NCI-H187 (cell line): ENCODE data around the gene PCNX2.
A peak's percentile ranks its signal among the peaks of the same experiment; 100 is the strongest.

Experiments used
- DNase-seq, 2 experiments: peaks; one replicate each; lab custom pipeline; 2025; lab: John Stamatoyannopoulos, UW

PCNX2 gene

GRCh38 chr1:232962761-232963745 lies 332.5 kb downstream of the PCNX2 start:
- no peak for DNase-seq

DNA sequence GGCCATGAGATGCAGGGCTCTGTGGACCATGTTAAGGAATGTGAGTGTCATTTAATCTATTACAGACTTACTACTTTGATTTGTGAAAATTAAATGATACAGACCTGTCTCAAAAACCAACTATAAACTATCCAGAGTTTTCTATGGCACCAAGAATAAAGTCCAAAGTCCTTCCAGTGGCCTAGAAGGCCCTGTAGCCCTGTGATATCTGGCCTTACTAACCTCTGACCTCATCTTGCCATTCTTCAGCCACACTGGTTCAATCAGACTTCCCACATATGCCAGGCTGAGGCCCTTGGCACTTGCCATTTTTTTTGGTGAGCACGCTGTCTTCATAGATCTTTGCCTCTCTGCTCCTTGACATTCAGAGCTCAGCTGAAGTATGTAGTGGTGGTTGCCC lies 337.5 kb downstream of the PCNX2 start:
- DNase-seq = no peak

GRCh38 chr1:232956081-232956480 lies 339.4 kb downstream of the PCNX2 start:
- DNase-seq = no peak

GRCh38 chr1:232954594-232955365 lies 340.7 kb downstream of the PCNX2 start:
- DNase-seq = no peak

GRCh38 chr1:232952514-232953499 lies 342.7 kb downstream of the PCNX2 start:
- DNase-seq = peak in 1 of 2 experiments; percentile 9

GRCh38 chr1:232951605-232952004 lies 343.9 kb downstream of the PCNX2 start:
- no peak for DNase-seq

DNA sequence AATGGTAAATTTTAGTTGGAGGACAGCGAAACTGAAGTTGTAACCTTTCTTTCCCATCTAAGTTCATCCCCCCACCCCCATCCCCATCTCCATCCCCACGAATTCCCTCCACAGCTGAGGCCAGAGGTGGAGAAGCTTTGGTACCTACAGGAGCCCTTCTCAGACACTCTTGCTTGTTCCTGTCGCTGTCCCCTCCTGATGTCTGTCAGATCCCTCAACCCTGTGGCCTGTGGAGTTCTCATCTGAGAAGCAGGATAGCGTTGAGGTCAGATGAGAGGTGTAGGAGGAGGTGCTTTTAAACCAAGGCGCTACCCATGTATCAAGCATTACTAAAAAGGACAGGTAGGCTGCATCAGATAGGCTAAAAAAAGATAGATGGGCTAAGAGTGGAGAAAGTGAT lies 344.3 kb downstream of the PCNX2 start:
- no peak for DNase-seq

DNA sequence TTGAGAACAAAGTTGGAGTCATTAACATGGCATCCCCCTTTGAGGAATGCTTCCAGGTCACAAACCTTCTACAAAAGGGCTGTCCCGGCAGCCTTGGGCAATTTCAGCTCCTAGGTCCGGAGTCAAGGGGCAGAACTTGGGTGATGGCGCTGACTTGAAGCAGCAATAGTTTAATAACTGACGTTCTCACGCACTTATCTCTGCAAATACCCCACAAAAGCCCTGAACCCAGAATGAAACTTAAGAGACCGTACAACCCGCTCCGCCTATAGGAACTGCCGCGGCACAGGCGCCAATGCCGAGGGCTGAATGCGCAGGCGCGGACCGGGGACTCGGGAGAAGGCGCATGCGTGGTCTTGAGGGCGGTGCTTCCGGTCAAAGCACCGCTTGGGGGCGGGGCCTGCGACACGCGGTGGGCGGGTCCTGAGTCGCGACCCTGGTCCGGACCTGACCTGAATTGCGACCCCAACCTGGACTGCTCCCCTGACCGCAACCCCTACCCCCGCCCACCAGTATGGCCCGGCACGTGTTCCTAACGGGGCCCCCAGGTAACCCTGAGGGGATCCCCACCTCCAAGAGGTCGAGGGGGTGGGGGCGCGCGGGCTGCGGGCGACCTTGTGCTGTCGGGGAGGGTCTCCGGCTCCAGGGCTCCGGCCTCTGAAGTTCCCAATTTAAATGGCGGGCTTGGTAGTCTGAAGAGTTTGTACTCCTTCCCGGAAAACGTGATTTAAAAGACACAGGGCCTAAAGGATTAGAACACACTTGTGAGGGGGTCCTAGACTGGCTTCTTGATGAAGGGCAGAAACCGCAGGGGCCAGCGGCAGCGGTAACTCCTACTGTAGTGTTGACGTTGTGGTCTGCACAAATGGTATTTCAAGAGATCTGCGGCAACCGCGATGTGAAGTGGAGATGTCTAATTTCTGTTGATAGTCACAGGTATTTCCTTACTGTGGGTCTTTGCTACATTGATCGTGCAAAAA lies 345.0 kb downstream of the PCNX2 start, which contains the start of gene NTPCR:
NTPCR (plus strand) TSS at position 415 of the 980 bp plus-strand sequence; CDS start at position 515, 100 bp downstream.
- DNase-seq = peak; percentile 70 to 84

GRCh38 chr1:232949636-232950196 lies 345.8 kb downstream of the PCNX2 start:
- DNase-seq = no peak

GRCh38 chr1:232944347-232944746 lies 351.2 kb downstream of the PCNX2 start:
- DNase-seq = no peak

GRCh38 chr1:232943679-232944252 lies 351.8 kb downstream of the PCNX2 start:
- DNase-seq = no peak

GRCh38 chr1:232942413-232943294 lies 352.9 kb downstream of the PCNX2 start:
- no peak for DNase-seq

DNA sequence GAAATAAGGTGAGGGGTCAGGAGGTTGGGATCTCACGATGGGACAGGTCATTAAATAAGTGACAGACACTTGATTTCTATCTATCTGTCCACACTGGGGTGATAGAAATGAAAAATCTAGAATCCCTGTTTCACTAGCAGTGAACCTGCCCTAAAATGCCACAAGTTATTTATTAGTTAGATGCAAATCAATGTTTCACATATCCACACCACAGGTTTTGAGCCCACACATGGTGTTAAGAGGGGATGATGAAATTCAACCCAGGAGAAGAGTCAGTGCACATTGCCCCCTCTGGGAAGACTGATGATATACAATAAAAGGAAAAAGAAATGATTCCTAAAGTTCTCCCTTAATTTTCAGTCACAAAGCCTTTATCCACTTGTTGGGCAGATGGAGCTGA lies 355.3 kb downstream of the PCNX2 start:
- no peak for DNase-seq

DNA sequence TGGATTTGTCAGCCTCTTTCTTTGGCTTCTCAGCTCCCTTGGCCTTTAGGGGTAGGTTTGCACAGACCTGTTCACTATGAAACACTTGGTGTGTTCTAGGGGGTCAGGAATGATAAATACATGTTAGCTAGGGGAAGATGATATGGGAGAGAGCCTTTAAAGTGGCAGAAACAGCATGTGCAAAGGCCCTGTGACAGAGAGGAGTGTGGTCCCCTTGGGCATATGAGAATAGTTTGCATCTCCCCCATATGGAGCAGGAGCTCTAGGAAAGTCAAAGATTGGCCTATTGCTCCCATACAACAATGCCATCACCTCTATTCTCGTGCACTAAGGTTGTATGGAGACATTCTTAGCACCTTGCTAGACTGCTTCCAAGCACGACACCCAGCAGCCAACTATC lies 355.8 kb downstream of the PCNX2 start:
- DNase-seq = no peak

GRCh38 chr1:232938926-232939325 lies 356.6 kb downstream of the PCNX2 start:
- DNase-seq = no peak

- DNase-seq = no peak
These were observed 357.7 kb downstream of the PCNX2 start for GRCh38 chr1:232937741-232938375.

- DNase-seq = no peak
These were observed 358.6 kb downstream of the PCNX2 start for GRCh38 chr1:232936941-232937340.
